ENCODE results near the gene SMARCB1. TPM values are rescaled to one million over a fixed set of nuclear protein-coding genes. Genes with fewer than 3 reads are reported as not detected.

Gene SMARCB1
- total RNA-seq, 1 donor from 2014 or later = 147 TPM

GRCh38 chr22:23849009-23850006, 62.5 kb downstream of the SMARCB1 start:
- H3K9me3 ChIP-seq = no peaks in the 10 kb centered on the region

GRCh38 chr22:23850136-23850611, 63.4 kb downstream of the SMARCB1 start:
- Histone ChIP-seq H3K4me3 (no peak overlapping the region), H3K27me3 (no peaks in the 10 kb centered on the region), H3K4me1 (peaks cover 35% of the 10 kb centered on the region), H3K36me3 (no peaks in the 10 kb centered on the region), H3K9me3 (no peaks in the 10 kb centered on the region), H3K27ac (no peak overlapping the region)
- DNase-seq (ENCODE audit: extremely low spot score in 2 of 2) = no peak
- TF ChIP-seq CTCF (IDR thresholded peaks at IDR 0.05) (no peak), POLR2A (IDR thresholded peaks at IDR 0.05) (no peak), POLR2AphosphoS5 (IDR thresholded peaks at IDR 0.05; ENCODE audit: insufficient read depth in 1 of 2, low read depth in 1 of 2) (no peak)
- intact Hi-C loops (cut with DNase I) = no loop called here

More at GRCh38 chr22:23849009-23850006, 62.5 kb downstream of the SMARCB1 start:
- no peak overlapping the region for H3K27ac ChIP-seq
- DNase-seq (ENCODE audit: extremely low spot score in 2 of 2) = no peak
- H3K4me3 ChIP-seq = no peak overlapping the region
- no peaks in the 10 kb centered on the region for H3K36me3 ChIP-seq
- H3K4me1 ChIP-seq = peaks cover 44% of the 10 kb centered on the region
- H3K27me3 ChIP-seq = no peaks in the 10 kb centered on the region
- intact Hi-C loops (cut with DNase I) = loop anchor here (5.0 to 10.0 kb wide), 2 partner anchors 82 to 295 kb away; partner anchors contain the start of gene CHCHD10
- TF ChIP-seq POLR2A (IDR thresholded peaks at IDR 0.05) = no peak
- TF ChIP-seq POLR2AphosphoS5 (IDR thresholded peaks at IDR 0.05; ENCODE audit: insufficient read depth in 1 of 2, low read depth in 1 of 2) = peak in 1 of 2 donors; percentile 43
- TF ChIP-seq CTCF (IDR thresholded peaks at IDR 0.05) = peak; percentile 92 to 94 (median 93)

GRCh38 chr22:23856721-23857605, 70.2 kb downstream of the SMARCB1 start:
- Histone ChIP-seq H3K4me3 (peak overlapping the region; percentile 73 to 77), H3K4me1 (peaks cover 22% of the 10 kb centered on the region), H3K36me3 (no peaks in the 10 kb centered on the region), H3K27me3 (no peaks in the 10 kb centered on the region), H3K27ac (peak overlapping the region; percentile 95), H3K9me3 (no peaks in the 10 kb centered on the region)
- TF ChIP-seq POLR2A (IDR thresholded peaks at IDR 0.05) (no peak), CTCF (IDR thresholded peaks at IDR 0.05) (peak in 1 of 3 experiments; percentile 6)
- intact Hi-C loops (cut with DNase I) = no loop called here
- no peak for DNase-seq (ENCODE audit: extremely low spot score in 2 of 2)

GRCh38 chr22:23857606-23858483, 71.1 kb downstream of the SMARCB1 start, which contains the start of gene SLC2A11:
TSS of gene SLC2A11 (plus strand) at chr22:23857875. CDS start at chr22:23858000, 125 bp downstream.
- no peak for DNase-seq (ENCODE audit: extremely low spot score in 2 of 2)
- Histone ChIP-seq H3K36me3 (no peaks in the 10 kb centered on the region), H3K4me1 (peaks cover 22% of the 10 kb centered on the region), H3K9me3 (no peaks in the 10 kb centered on the region), H3K4me3 (peak within 1 kb of the TSS; percentile 73 to 77), H3K27ac (peak within 1 kb of the TSS; percentile 95), H3K27me3 (no peaks in the 10 kb centered on the region)
- TF ChIP-seq CTCF (IDR thresholded peaks at IDR 0.05) (peak in 2 of 3 experiments; percentile 16 to 47), POLR2AphosphoS5 (IDR thresholded peaks at IDR 0.05; ENCODE audit: insufficient read depth in 1 of 2, low read depth in 1 of 2) (peak; percentile 88 to 93), POLR2A (IDR thresholded peaks at IDR 0.05) (peak in 1 of 2 donors; percentile 56)
- intact Hi-C loops (cut with DNase I) = no loop called here
